DLD1 (cell line): ENCODE measurements around the gene ZNF488.

Experiments
- in situ Hi-C: cut with HindIII; loops from 2 replicates; pipeline ENCODE4 v1.10.0; 2017; ENCODE audit warnings: low sequenced_read_pairs

The ZNF488 gene

DNA sequence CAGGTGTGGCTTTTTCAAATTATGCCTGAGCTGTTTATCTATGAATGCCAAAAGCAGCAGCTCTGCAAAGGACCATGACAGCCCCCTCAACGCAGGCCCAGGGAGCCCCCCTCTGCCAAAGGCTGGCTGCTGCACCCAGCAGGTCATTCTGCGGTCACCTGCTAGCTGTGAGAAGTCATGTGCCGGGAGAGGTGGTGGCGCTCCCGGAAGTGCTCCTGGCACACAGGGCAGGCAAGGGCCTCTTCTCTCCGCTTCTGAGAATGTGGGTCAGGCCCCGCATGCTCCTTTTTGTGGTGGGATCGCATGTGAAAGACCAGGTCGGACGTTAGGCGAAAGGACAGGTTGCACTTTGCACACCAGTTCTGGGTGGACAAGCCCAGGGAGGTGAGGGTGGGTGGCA is 16.4 kb downstream of the ZNF488 start:
- in situ Hi-C loops: no loop called here

DNA sequence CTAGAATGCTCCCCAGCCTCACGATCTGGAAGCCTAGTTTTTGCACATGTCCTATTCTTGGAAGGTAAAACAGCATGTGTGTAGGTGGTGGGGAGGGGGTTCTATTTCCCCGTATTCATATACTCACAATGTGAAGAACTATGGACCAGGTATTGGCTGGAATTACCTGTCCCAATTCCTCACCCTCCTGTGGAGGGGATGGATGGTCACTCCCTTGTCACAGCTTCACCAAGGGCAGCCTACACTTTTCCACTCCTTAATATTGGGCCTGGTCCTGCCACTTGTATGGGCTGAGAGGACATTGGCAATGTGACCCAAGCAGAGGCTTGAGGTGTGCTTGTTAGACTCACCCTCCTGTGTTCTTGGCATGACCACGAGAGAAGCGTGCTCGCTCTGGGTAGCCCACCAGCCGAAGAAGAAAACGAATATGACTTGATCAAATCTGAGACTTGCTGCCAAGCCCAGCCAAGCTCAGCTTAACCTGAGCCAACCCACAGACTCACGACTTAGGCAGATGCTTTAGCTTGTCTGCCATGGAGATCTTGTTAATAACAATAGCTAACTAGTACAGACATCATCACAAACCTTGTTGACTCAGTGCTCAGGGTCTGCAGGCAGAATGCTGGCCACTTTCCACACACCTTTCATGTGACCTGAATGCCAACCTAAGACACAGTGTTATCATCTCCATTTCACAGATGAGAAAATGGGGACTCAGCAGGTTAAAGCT is 17.2 kb downstream of the ZNF488 start:
- in situ Hi-C loops: no loop called here

DNA sequence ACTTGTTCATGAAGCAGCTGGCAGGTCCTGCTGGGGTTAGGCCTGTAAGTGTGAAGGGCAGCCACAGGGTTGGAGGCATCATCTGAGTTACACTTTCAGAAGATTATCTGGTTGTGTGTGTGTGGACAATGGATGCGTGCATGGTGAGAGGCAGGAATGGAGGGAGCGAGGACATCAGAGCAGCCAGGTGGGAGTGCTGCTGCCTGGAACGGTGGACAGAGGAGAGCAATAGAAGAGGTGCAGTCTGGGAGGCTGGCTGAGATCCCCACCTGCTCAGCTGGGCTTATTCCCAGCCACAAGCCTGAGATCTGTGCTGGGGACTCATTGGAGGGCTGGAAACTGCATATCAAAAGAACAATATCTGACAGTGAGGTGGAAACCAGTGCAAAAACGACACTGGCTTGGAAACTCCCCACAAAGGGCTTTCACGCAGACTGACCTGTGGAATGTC is 17.9 kb downstream of the ZNF488 start:
- in situ Hi-C loops: no loop called here

DNA sequence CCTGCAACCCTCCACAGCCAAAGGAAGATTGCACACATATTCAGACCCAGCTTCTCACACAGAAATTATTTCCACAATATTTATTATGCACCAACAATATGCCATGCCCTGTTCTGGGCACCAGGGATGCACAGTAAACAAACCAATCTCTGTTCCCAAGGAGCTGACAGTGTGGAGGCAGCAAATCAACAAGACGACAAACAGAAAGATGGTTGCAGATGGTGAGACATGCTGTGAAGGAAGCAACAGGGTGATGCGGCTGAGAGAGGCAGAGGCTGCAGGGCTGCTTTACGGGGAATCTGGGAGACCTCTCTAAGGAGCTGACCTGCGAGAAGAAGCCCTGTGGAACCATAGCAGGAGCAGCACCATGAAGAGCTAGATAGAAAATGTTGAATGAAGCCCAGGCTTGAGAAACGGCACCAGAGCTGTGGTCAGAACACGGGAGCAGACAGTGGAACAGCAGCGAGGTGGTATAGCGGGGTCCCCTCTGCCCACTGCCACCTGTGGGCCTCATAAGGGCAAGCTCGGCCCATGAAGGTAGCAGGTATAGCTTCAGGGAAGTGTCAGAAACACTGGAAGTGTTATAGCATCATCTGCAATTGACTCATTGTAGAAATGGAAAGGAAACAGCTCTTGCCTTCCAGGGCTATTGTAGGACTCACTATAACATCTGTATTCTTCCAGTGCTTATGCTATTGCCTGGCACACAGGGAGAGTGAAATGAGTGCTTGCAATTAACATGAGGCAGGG is 18.5 kb downstream of the ZNF488 start:
- in situ Hi-C loops: no loop called here

DNA sequence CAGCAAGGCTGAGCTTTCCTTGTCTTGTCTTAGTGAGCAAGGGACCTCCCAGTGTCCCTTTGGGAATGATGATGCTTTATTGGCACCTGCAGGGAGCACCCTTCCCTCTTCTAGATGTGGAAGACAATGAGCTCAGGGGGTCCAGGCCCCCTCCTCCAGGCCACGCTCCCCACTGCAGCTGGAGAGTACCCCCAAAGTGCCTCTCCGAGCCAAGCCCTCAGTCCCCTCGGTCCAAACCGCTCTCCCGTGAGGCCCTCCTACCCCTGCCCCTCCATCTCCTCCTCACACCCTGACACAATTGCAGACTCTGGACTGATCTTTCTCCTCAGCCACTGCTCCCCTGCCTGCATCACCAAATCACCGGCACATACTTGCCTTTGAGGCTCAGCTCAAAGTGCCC is 19.2 kb downstream of the ZNF488 start:
- in situ Hi-C loops: no loop called here

DNA sequence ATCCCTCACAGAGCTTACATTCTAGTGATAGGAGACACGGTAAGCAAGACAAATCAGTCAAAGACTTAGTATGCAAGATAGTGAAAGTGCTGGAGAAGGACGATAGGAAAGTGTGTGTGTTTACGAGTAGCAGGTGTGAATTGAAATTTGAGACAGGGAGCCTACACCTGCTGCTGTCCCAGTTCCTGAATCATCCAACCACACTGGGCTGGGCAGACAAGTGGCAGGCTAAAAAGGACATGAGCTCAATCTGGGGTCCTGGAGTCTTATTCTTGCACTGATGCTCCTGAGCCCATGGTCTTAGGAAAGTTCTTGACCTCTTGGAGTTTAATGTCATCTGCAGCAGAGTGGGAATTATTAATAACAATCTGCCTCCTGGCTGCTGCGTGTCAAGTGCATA is 19.7 kb downstream of the ZNF488 start:
- in situ Hi-C loops: no loop called here

DNA sequence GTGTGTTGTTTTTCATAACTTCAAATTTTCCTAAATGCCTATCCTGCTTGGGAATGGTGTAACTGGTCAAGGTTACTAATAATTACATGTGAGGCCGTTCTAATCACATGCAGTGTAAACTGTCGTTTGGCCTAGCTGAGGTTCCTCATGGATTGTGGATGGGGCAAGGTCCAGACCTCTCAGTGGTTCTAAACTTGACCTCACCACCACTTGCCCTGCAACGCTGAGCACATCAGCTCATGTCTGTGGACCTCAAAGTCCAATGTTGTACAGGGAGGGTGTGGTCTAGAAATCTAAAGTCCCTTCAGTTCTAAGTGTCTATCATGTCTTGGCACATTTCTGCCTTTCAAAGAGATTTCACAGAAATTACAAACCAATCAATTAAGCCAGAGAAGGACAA is 20.3 kb downstream of the ZNF488 start:
- in situ Hi-C loops: no loop called here

DNA sequence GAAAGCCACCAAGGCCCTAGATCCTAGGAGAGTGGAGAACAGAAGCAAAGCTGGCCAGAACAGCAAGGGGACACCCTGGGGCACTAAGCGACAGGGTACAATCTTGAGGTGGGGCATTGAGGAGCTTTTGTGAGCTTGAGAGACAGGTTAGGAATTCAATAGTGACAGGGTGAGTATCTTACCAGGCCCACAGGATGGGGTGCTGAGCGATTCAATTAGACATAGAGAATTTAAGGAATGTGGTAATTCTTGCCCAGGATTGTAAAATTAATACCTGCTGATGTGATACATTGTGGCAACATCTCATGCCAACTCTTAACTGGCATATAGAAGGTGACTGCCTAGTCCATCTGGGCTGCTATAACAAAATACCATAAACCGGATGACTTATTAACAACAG is 21.9 kb downstream of the ZNF488 start:
- in situ Hi-C loops: no loop called here

DNA sequence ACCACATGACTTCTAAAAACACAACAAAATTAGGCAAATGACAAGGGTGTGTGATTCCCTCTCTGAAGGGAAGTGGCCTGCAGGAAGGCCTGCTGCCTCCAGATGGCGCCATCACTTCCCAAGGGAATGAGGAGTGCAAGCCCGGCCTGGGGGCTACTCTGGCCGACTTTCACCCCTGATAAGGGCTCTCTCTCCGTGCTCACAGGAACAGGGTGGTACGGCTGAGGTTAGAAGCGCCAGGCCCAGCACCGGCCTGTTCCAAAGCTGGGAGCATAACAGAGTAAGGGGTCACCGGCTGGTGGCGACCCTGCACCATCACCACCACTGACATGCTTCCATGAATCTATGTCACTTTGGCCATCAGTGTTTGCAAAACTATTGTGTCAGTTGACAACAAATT is 22.8 kb downstream of the ZNF488 start:
- in situ Hi-C loops: no loop called here

DNA sequence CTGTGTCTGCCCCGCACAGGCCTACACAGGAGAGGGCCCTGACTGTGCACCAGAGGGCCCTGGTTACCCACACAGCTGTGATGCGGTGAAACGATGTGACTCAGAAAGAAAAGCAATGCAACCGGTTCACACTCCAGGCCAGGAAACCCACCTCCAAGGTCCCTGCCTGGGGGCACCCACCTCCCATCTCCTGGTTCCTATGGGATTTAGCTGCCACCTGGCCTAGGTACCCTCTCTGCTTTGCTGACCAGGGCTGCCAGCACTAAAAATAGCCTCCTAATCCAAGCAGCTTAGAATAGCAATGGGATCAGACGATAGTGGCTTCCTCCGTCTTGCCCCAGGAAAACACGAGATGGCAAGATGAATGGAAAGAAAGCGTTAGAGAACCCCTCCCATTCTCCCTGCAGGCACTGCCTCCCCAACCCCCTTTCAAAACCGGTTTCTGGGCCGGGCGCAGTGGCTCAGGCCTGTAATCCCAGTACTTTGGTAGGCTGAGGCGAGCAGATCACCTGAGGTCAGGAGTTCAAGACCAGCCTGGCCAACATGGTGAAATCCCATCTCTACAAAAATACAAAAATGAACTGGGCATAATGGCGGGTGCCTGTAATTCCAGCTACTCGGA is 23.6 kb downstream of the ZNF488 start:
- in situ Hi-C loops: no loop called here

DNA sequence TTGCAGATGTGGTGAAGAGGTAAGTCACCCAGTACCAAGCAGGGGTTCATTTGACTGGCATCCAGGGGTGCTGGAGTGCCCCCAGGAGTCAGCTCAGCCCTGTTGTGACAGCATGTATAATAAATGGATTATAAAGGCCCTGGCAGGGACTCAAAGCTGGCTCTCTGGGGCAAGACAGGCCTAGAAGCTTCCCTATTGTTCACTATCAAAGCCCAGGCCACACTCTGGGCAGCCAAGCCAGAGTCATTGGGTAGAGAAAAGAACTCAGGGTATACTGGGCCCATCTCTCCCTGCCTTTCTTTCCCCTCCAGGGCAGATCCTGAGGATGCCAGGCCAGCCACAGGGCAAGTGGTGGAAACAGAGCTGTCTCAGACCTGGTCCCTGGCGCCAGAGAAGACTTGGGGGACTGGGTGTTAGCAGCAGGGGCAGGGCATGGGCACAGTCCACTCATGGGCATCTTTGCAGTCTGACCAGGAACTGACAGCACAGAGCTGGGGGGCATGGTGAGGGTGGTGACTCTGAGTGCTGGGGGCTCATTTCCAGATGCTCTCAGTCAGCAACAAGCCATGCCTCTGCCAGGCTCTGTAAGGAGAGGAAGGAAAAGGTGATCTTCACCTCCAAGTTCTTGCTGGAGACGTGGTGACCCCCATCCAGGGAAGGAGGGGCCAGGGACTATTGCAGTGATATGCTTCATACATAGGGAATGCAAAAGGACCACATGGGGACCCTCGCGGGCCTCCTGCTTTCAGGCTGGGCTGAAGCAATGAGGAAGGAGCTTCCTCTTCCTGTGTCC is 24.3 kb downstream of the ZNF488 start:
- in situ Hi-C loops: no loop called here

DNA sequence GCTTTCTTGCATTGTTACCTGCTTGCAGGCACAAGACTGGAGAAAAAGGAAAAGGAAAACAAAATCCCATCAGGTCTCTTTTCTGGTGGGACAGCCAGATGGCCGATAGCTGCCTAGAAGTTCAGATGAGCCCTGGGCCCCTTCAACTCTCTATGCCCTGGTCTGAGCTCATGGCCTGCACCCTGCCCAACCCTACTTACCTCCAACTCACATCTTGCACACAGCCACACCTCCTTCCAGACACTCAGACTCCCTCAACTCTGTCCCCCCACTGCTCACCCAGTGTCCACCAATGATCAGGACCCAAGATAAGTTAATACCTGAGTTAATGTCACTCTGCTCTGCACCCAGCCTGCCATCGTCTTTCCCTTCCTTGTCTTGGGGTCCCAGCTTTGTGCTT is 25.0 kb downstream of the ZNF488 start:
- in situ Hi-C loops: no loop called here

DNA sequence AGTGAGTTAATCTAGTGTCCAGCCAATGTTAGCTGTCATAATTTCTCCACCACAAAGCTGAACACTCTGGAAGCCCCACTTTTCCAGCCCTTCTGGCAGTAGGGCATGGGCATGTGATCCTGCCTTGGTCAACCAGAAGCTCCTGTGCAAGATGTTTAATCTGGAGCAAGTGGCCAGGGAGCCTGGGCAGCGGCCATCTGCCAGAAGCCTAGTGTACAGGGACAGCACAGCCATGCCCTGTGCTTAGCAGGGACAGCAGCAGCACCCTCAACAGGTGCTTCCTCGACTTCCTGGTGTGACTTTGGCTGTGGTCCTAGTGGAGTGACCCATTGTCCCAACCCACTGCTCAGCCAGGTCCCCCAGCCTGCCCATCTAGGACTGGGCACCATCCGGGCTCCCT is 25.6 kb downstream of the ZNF488 start:
- in situ Hi-C loops: no loop called here

DNA sequence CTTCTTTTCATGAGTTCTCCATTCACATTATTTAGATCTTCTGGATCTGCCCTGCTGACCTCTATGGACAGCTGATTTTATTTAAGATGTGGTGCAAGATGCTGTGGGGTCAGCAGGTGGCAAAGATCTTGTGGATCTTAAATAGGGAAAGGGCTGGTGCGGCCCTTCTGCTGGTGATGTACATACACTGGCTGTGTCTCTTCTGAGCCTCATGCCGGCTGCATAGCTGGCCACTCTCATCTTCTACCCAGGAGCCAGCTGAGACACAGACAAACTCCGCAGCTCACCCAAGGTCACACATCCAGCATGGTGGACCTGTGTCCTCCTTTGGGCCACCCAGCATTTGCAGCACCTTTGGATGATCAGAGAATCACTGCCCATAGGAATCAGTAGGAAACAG is 26.2 kb downstream of the ZNF488 start:
- in situ Hi-C loops: no loop called here

DNA sequence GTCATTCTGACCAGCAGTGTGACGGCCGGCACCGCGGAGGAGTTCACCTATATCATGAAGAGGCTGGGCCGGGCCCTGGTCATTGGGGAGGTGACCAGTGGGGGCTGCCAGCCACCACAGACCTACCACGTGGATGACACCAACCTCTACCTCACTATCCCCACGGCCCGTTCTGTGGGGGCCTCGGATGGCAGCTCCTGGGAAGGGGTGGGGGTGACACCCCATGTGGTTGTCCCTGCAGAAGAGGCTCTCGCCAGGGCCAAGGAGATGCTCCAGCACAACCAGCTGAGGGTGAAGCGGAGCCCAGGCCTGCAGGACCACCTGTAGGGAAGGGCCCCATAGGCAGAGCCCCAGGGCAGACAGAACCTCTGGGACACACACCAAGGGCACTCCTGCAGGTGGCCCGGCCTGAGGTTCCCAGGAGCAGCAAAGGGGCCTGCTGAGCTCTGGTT is 26.9 kb downstream of the ZNF488 start:
- in situ Hi-C loops: no loop called here

DNA sequence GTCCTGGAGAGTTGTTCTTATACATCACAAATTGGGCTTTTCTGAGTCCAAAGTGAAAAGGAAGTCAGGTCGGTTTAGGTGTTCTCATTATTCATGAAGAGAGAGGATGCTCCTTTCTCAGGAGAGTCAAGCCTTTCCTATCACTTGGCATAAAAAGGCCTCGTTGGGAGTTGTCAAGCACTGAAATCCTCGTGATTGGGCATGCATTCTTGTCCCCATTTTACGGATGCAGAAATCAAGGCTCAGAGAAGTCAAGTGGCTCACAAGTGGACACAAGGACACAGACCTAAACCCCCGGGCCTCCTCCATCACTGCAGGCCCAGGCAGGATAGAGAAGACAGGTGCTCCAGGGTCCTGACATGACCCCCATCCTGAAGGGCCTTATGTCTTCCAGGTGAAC is 27.4 kb downstream of the ZNF488 start:
- in situ Hi-C loops: no loop called here

DNA sequence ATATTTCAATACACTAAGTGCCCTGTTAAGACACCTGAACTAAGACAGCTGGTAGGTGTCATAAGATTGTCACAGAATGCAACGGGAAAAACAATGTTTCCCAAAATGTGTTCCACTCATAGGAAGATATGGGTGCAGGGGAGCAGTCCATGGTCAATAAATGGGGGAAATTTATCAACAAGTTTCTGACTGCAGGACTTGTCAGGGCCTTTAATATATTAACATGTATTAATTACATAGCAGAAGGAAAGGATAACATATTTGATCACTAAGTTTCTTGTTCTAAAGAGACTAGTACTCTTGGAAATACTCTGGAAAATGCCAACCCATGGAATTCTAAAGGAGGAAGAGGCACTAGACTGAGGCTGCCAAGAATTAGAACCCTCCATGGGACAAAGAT is 29.2 kb downstream of the ZNF488 start:
- in situ Hi-C loops: no loop called here

DNA sequence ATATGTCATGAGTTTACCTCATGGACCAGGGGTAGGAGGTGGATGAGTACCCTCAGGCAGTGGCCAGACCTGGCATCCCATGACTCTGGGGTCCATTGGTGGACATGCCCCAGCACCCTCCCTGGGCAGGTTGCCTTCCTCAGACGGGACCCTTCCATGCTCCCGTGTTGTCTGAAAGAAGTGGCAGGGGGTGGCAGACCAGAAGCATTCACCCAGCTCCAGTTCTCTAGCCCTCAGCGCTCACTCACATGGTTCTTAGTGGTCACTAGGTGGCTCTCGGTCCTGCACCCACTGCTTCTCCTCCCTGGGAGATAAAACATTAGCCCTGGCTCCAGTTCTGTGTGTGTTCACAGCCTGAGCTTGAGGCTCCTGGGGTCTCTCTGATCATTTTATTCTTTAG is 29.9 kb downstream of the ZNF488 start:
- in situ Hi-C loops: no loop called here

DNA sequence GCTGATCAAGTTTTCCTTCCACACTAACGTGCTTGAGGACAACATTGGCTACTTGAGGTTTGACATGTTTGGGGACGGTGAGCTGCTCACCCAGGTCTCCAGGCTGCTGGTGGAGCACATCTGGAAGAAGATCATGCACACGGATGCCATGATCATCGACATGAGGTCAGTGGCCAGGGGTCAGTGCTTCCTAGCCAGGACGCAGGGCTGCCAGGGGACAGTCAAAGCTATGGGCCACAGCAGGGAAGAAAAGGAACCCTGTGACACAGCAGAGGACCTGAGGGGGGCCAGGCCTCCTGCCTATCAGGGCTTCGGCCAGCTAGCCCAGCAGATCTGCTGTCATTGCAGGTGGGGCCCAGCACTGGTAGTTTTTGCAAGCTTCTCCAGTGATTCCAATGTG is 30.7 kb downstream of the ZNF488 start:
- in situ Hi-C loops: no loop called here

DNA sequence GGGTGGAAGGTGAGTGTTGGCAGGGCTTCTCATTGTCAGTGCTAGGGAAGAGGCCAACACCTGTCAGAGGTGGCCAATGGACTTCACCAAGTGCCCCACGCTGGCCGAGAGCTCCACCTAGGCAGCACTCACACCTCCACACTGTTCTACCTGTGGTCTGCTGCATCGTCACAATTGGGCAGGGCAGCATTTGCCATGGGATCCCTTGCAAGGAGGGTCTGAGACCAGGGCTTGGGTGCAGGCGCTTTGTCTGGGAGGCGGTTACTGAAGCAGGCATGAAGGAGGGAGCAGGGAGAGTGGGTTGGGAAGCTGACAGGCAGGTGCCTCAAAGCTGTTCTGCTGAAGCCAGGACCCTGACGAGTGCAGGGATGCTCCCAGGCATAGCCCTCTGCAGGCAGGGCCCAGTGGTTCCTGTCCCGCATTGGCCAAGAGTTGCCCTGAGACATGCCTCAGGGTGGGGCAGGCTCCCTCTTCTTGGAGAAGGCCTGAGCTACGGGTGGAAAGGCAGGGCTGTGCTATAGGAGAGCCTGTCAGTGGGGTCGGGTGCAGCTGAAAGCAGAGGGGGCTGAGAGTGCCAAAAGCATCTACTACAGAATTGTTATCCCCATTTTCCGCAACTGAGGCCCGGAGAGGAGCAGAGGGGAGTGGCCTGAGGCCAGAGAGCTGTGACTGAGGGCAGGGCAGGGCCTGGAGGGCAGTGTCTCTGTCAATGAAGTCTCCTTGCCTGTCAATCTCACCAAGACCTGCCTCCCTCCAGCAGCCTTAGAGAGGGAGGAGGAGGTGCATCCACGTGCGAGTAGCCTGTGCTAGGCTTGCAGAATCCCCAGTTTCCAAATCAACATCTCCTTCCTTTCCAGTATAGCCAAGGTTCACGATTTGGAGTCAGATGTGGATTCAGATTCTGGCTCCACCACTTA is 31.9 kb downstream of the ZNF488 start:
- in situ Hi-C loops: no loop called here
